Measurements from ENCODE around the gene SLC47A2.

- no peak for TF ChIP-seq CTCF (IDR thresholded peaks at IDR 0.05)
- no peak for TF ChIP-seq POLR2A (IDR thresholded peaks at IDR 0.05)
Measured at GRCh38 chr17:19743101-19744100, 27.0 kb upstream of the SLC47A2 start.
